Endodermal cell (in vitro differentiated cells): ENCODE data around the gene SLC25A20. TPM values are rescaled to one million over a fixed set of nuclear protein-coding genes. Genes with fewer than 3 reads are reported as not detected.
A peak's percentile ranks its signal among the peaks of the same experiment; 100 is the strongest.

ENCODE experiments used
- DNase-seq: peaks from one replicate; pipeline ENCODE4 v3.0.0-alpha.2; 2017
- H3K27ac ChIP-seq: 2 replicates; pipeline ENCODE4 v1.5.1; 2013; ENCODE audit warnings: mild to moderate bottlenecking, low read depth, low read length, moderate library complexity
- H3K27me3 ChIP-seq: 2 replicates; pipeline ENCODE4 v1.6.1; 2013; ENCODE audit warnings: mild to moderate bottlenecking, low read length, moderate library complexity; ENCODE audit not compliant: insufficient read depth, control insufficient read depth, poor library complexity, severe bottlenecking
- H3K36me3 ChIP-seq: 2 replicates; pipeline ENCODE4 v1.7.0; 2013; ENCODE audit warnings: mild to moderate bottlenecking, low read length, moderate library complexity; ENCODE audit not compliant: control insufficient read depth, insufficient read depth
- H3K4me1 ChIP-seq: one replicate; pipeline ENCODE4 v1.7.0; 2013; ENCODE audit warnings: low read length; ENCODE audit not compliant: control insufficient read depth, insufficient read depth
- H3K4me3 ChIP-seq: 2 replicates; pipeline ENCODE4 v1.5.1; 2013; ENCODE audit warnings: mild to moderate bottlenecking, low read length, moderate library complexity
- H3K9ac ChIP-seq: 2 replicates; pipeline ENCODE4 v1.6.1; 2013; ENCODE audit warnings: mild to moderate bottlenecking, low read length, moderate library complexity; ENCODE audit not compliant: poor library complexity, severe bottlenecking; ENCODE audit errors: extremely low read depth
- H3K9me3 ChIP-seq: 2 replicates; pipeline ENCODE4 v1.6.1; 2013; ENCODE audit warnings: mild to moderate bottlenecking, low read length, moderate library complexity; ENCODE audit not compliant: control insufficient read depth
- H3K27ac Mint-ChIP-seq: 2 replicates; pipeline ENCODE4 v1.8.0; 2020; ENCODE audit warnings: mixed read lengths
- H3K27me3 Mint-ChIP-seq: 2 replicates; pipeline ENCODE4 v1.8.0; 2021; ENCODE audit warnings: mild to moderate bottlenecking, mixed read lengths; ENCODE audit not compliant: insufficient read depth
- H3K36me3 Mint-ChIP-seq: 2 replicates; pipeline ENCODE4 v1.8.0; 2020; ENCODE audit warnings: low read depth, mixed read lengths
- H3K4me1 Mint-ChIP-seq: 2 replicates; pipeline ENCODE4 v1.8.0; 2020; ENCODE audit warnings: mixed read lengths
- H3K4me3 Mint-ChIP-seq: 2 replicates; pipeline ENCODE4 v1.8.0; 2020; ENCODE audit warnings: mild to moderate bottlenecking, moderate library complexity, mixed read lengths
- H3K9me3 Mint-ChIP-seq: 2 replicates; pipeline ENCODE4 v1.8.0; 2020; ENCODE audit warnings: mild to moderate bottlenecking, mixed read lengths
- CTCF ChIP-seq: fragments of 200-600 bp; sonication (generic); conservative IDR thresholded peaks from 2 replicates; pipeline ENCODE4 v1.5.0; 2021; ENCODE audit warnings: antibody characterized with exemption, mild to moderate bottlenecking
- WGBS, 2 experiments: methylation state at CpG; one replicate each; pipeline versions ENCODE4 v1.1.5 to v1.1.7; 2013; ENCODE audit warnings: missing lambda C conversion rate in 2 of 2, mixed read lengths in 1 of 2; ENCODE audit not compliant: insufficient coverage in 1 of 2, insufficient read length in 1 of 2; 5-methylcytosine and 5-hydroxymethylcytosine counted together
- total RNA-seq, 2 donors: library from RNA; stranded (reverse); fragmentation: NEBNext Ultra II Directional in 1 of 2; extraction: Animal tissue kit (Norgen Biotek cat#: 25700) in 1 of 2; gene quantifications; 2 replicates in 1 of 2; 3 replicates in 1 of 2; pipeline ENCODE4 v1.2.1, GENCODE V29; 2021

SLC25A20 gene
- total RNA-seq, 2 donors from 2014 or later: 5.0 to 6.7 TPM

GRCh38 chr3:48881652-48882114, 17.0 kb downstream of the SLC25A20 start:
- Mint-ChIP-seq H3K4me3 (no peak overlapping the region), H3K36me3 (peaks cover 7% of the 10 kb centered on the region), H3K4me1 (peaks cover 1% of the 10 kb centered on the region), H3K27me3 (no peaks in the 10 kb centered on the region), H3K9me3 (no peaks in the 10 kb centered on the region), H3K27ac (no peak overlapping the region)
- Histone ChIP-seq H3K27ac (no peak overlapping the region), H3K4me3 (no peak overlapping the region), H3K36me3 (no peaks in the 10 kb centered on the region), H3K9me3 (no peaks in the 10 kb centered on the region), H3K9ac (no peak overlapping the region), H3K27me3 (no peaks in the 10 kb centered on the region), H3K4me1 (no peaks in the 10 kb centered on the region)
- WGBS, 2 experiments: 93 to 100% methylated on average over 4 to 5 of the region's 5 CpGs
- no peak for DNase-seq
- no peak for TF ChIP-seq CTCF

GRCh38 chr3:48881006-48881405, 17.7 kb downstream of the SLC25A20 start:
- 94 to 99% methylated on average over 3 of the region's 3 CpGs for WGBS, 2 experiments
- Mint-ChIP-seq H3K36me3 (peaks cover 7% of the 10 kb centered on the region), H3K27ac (peak overlapping the region; percentile 16), H3K27me3 (no peaks in the 10 kb centered on the region), H3K9me3 (no peaks in the 10 kb centered on the region), H3K4me1 (peaks cover 1% of the 10 kb centered on the region), H3K4me3 (no peak overlapping the region)
- H3K4me1 ChIP-seq: no peaks in the 10 kb centered on the region
- H3K36me3 ChIP-seq: no peaks in the 10 kb centered on the region
- H3K4me3 ChIP-seq: no peak overlapping the region
- H3K27me3 ChIP-seq: no peaks in the 10 kb centered on the region
- no peak overlapping the region for H3K9ac ChIP-seq
- H3K9me3 ChIP-seq: no peaks in the 10 kb centered on the region
- TF ChIP-seq CTCF: no peak
- no peak for DNase-seq
- no peak overlapping the region for H3K27ac ChIP-seq

GRCh38 chr3:48879994-48880377, 18.7 kb downstream of the SLC25A20 start:
- H3K4me1 Mint-ChIP-seq: peaks cover 1% of the 10 kb centered on the region
- TF ChIP-seq CTCF: no peak
- H3K9ac ChIP-seq: no peak overlapping the region
- H3K9me3 ChIP-seq: no peaks in the 10 kb centered on the region
- H3K4me1 ChIP-seq: no peaks in the 10 kb centered on the region
- no peak for DNase-seq
- H3K27me3 ChIP-seq: no peaks in the 10 kb centered on the region
- no peak overlapping the region for H3K4me3 Mint-ChIP-seq
- H3K36me3 ChIP-seq: no peaks in the 10 kb centered on the region
- H3K9me3 Mint-ChIP-seq: no peaks in the 10 kb centered on the region
- no peaks in the 10 kb centered on the region for H3K27me3 Mint-ChIP-seq
- no peak overlapping the region for H3K27ac ChIP-seq
- H3K36me3 Mint-ChIP-seq: peaks cover 7% of the 10 kb centered on the region
- peak overlapping the region; percentile 50 for H3K27ac Mint-ChIP-seq
- H3K4me3 ChIP-seq: no peak overlapping the region
- WGBS, 2 experiments: 87 to 95% methylated on average over 3 to 6 of the region's 6 CpGs
